ENCODE results near the gene ROR2. TPM values are rescaled to one million over a fixed set of nuclear protein-coding genes. Genes with fewer than 3 reads are reported as not detected.

The ROR2 gene
- total RNA-seq, 4 donors from 2014 or later = 9.5 to 17.7 (median 15.9) TPM

DNA sequence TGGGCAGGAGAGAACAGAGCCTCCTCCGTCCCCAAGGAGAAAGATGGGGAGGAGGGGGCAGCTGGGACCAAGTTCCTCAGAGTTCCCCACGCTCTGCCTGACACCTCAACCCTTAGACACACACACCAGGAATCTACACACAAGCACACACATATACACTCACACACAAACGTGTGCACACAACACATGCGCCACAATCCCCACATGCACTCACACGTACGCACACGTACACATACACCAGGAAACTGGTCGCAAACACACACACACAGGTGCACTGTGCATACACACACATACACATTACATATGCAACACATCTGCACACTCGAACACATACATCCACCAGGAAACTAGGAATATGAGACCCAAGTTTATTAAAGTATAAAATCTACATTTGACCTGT lies 50.4 kb downstream of the ROR2 start:
- peaks cover 60 to 83% of the 10 kb centered on the region in 2 donors for H3K4me1 ChIP-seq
- H3K27me3 ChIP-seq = no peaks in the 10 kb centered on the region
- no peak overlapping the region for H3K27ac ChIP-seq
- no peak overlapping the region for H3K4me3 ChIP-seq (replicated peaks in 1 of 3)
- WGBS, 2 donors = 89 to 92% methylated on average over 9 of the region's 9 CpGs
- intact Hi-C loops (cut with DNase I) = no loop called here
- H3K9me3 ChIP-seq = no peaks in the 10 kb centered on the region
- H3K36me3 ChIP-seq = no peaks in the 10 kb centered on the region
- DNase-seq = no peak
- TF ChIP-seq, protein P1, sequence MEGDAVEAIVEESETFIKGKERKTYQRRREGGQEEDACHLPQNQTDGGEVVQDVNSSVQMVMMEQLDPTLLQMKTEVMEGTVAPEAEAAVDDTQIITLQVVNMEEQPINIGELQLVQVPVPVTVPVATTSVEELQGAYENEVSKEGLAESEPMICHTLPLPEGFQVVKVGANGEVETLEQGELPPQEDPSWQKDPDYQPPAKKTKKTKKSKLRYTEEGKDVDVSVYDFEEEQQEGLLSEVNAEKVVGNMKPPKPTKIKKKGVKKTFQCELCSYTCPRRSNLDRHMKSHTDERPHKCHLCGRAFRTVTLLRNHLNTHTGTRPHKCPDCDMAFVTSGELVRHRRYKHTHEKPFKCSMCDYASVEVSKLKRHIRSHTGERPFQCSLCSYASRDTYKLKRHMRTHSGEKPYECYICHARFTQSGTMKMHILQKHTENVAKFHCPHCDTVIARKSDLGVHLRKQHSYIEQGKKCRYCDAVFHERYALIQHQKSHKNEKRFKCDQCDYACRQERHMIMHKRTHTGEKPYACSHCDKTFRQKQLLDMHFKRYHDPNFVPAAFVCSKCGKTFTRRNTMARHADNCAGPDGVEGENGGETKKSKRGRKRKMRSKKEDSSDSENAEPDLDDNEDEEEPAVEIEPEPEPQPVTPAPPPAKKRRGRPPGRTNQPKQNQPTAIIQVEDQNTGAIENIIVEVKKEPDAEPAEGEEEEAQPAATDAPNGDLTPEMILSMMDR (IDR thresholded peaks at IDR 0.05) = no peak
- no peak for TF ChIP-seq POLR2A (IDR thresholded peaks at IDR 0.05)

DNA sequence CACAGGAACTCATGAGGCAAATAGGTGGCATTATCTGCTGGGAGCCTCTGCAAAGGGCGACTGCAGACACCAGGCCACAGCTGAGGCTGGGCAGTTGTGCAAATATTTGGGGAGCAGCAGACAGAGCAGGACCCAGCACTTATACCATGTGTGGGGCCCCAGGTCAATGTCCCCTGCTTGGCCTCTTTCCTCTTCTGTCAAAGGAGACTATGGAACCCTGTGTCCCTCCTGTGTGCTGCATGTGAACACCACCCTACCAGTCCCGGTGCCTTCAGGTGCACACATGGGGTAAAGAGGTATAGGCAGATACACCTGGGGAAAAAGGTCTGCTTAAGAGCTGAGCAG lies 50.8 kb downstream of the ROR2 start:
- Histone ChIP-seq H3K4me1 (peaks cover 64 to 83% of the 10 kb centered on the region in 2 donors), H3K36me3 (no peaks in the 10 kb centered on the region), H3K27ac (no peak overlapping the region), H3K27me3 (no peaks in the 10 kb centered on the region), H3K4me3 (replicated peaks in 1 of 3) (no peak overlapping the region), H3K9me3 (no peaks in the 10 kb centered on the region)
- 73 to 100% methylated on average over 1 to 2 of the region's 2 CpGs for WGBS, 2 donors
- DNase-seq = no peak
- TF ChIP-seq, protein P1 (IDR thresholded peaks at IDR 0.05) = no peak
- TF ChIP-seq POLR2A (IDR thresholded peaks at IDR 0.05) = no peak
- intact Hi-C loops (cut with DNase I) = no loop called here

DNA sequence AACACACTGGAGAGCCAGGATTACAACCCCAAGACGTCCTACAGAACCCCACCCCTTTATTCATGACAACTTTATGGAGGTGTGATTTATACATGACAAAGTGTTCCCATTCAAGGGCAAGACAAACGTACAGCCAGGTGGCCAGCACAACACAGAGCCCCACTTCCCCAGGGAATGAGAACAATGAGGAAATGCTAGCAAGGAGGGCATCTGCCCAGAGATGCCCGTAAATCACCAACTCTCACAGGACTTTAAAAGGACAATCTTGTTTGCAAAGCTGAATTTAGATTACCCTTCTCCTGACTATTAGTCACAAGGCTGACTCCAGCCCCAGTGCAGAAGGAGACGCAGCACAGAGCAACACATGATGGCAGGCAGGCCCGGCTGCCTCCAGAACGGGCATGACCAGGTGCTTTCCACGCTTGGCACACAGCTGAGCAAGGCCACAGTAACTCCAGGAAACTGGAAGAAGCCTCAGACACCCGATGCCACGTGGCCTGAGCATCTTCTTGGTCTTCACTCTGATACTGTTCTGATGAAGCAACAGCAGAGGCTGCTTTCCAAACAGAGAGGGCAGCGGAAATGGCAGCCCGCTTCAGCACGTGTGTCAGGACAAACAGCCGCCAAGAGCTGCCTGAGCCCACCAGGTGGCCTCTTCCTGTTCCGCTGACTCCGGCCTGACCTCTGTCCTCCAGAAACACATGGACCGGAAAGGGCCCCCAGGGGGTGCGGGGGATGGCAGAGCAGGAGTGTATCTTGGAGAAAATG lies 51.4 kb downstream of the ROR2 start:
- Histone ChIP-seq H3K36me3 (no peaks in the 10 kb centered on the region), H3K27ac (no peak overlapping the region), H3K27me3 (no peaks in the 10 kb centered on the region), H3K9me3 (no peaks in the 10 kb centered on the region), H3K4me3 (replicated peaks in 1 of 3) (no peak overlapping the region), H3K4me1 (peaks cover 67 to 88% of the 10 kb centered on the region in 2 donors)
- peak; percentile 66 to 68 for DNase-seq
- WGBS, 2 donors = 47 to 51% methylated on average over 12 to 17 of the region's 17 CpGs
- TF ChIP-seq, protein P1 (IDR thresholded peaks at IDR 0.05) = no peak
- no peak for TF ChIP-seq POLR2A (IDR thresholded peaks at IDR 0.05)
- intact Hi-C loops (cut with DNase I) = no loop called here

DNA sequence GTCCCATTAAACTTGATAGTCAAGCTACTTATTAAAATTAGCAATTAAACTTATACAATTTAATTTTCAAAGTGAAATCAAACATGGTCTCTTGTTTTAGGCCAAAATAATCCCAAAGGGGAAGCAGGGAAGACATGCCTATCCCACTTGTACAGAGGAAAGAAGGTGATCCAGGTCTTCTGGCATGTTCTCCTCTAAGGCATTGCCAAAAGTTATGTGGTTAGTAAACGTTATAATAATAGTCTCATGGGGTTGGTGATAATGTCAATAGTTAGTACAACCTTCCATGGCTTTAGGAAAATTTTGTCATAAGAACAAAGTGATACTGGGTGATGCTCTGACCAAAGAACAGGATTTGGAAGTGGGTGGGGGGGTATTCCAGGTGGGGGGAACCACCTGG lies 52.8 kb downstream of the ROR2 start:
- WGBS, 2 donors = 0 to 3% methylated on average over 1 of the region's 1 CpG
- peaks cover 61 to 85% of the 10 kb centered on the region in 2 donors for H3K4me1 ChIP-seq
- intact Hi-C loops (cut with DNase I) = no loop called here

More for the DNA sequence above, 52.8 kb downstream of the ROR2 start:
- no peak for DNase-seq
- Histone ChIP-seq H3K36me3 (no peaks in the 10 kb centered on the region), H3K4me3 (replicated peaks in 1 of 3) (no peak overlapping the region), H3K27me3 (no peaks in the 10 kb centered on the region), H3K27ac (peak overlapping the region; percentile 55 to 86 (median 79)), H3K9me3 (no peaks in the 10 kb centered on the region)
- TF ChIP-seq POLR2A (IDR thresholded peaks at IDR 0.05) = no peak
- TF ChIP-seq, protein P1 (IDR thresholded peaks at IDR 0.05) = no peak

Measured in thyroid gland (tissue), 4 donors.